GM13976 (cell line): ENCODE results near the gene BPIFB3.

Source experiments
- DNase-seq: peaks from one replicate; pipeline ENCODE4 v3.0.0; 2012; ENCODE audit warnings: low spot score
- in situ Hi-C: fragments of 300-500 bp; cut with MboI; formaldehyde crosslinking; loops from one replicate; pipeline ENCODE4 v1.12.0; 2022; ENCODE audit warnings: low sequenced_read_pairs, mixed read lengths, inconsistent platforms; ENCODE audit not compliant: unreplicated experiment
- TF ChIP-seq, protein P1 (sequence below): IDR thresholded peaks from 2 replicates; pipeline ENCODE4 v1.5.1; 2012; ENCODE audit warnings: borderline replicate concordance, mild to moderate bottlenecking; ENCODE audit not compliant: insufficient read depth; ENCODE audit errors: extremely low read depth, missing control alignments, control extremely low read depth

BPIFB3 gene

GRCh38 chr20:33022289-33022688 lies 31.4 kb upstream of the BPIFB3 start:
- no peak for DNase-seq
- TF ChIP-seq, protein P1, sequence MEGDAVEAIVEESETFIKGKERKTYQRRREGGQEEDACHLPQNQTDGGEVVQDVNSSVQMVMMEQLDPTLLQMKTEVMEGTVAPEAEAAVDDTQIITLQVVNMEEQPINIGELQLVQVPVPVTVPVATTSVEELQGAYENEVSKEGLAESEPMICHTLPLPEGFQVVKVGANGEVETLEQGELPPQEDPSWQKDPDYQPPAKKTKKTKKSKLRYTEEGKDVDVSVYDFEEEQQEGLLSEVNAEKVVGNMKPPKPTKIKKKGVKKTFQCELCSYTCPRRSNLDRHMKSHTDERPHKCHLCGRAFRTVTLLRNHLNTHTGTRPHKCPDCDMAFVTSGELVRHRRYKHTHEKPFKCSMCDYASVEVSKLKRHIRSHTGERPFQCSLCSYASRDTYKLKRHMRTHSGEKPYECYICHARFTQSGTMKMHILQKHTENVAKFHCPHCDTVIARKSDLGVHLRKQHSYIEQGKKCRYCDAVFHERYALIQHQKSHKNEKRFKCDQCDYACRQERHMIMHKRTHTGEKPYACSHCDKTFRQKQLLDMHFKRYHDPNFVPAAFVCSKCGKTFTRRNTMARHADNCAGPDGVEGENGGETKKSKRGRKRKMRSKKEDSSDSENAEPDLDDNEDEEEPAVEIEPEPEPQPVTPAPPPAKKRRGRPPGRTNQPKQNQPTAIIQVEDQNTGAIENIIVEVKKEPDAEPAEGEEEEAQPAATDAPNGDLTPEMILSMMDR: no peak
- in situ Hi-C loops: no loop called here

DNA sequence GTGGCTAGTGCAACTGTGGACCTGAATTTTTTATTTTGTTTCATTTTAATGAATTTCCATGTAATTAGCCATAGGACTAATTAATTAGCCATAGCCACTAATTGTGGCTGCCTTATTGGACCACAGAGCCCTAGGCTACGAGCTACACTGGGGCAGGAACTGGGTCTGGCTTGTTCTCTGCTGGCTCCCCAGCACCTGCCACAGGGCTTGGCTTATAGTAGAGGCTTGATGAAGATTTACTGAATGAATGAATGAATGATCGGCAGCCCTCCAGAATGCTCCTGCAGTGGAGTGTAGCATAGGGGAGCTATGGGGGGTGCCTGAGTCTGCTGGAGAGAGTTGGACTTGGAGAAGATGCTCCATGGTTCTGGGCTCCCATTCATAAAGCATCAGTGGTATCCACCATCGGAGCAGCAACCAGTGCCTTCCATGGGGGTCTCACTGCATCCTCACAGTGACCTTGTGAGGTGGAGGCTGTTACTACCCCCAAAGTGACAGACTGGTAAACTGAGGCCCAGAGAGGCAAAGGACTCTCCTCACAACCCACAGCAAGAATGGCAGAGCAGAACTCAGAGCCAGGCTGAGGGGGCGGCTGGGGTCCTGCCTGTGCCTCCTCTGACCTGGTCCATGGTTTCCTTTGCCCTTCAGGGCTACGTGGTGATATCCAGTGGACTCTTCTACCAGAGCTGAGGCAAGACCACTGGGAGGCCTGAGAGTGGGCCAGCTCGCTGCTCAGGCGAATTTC lies 30.8 kb upstream of the BPIFB3 start:
- TF ChIP-seq, protein P1: no peak
- in situ Hi-C loops: no loop called here
- DNase-seq: no peak

- in situ Hi-C loops: no loop called here
- TF ChIP-seq, protein P1: no peak
- DNase-seq: no peak
These were observed 30.1 kb upstream of the BPIFB3 start for GRCh38 chr20:33023439-33024242.

DNA sequence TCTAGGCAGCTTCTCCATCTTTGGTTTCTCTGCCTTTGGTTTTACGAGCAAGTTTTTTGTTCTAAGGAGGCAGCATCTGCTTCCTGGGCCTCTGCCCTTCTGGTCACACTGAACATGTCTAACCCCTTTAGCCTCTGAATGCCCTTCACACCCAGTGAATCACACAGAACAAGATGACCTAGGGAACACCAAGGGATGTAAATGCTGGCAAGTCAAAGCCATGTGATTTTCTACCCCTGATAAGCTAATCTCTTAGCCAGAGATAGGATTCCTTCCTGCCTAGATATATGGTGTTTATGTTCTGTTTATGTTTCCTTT lies 29.5 kb upstream of the BPIFB3 start:
- TF ChIP-seq, protein P1: no peak
- no peak for DNase-seq
- in situ Hi-C loops: no loop called here

DNA sequence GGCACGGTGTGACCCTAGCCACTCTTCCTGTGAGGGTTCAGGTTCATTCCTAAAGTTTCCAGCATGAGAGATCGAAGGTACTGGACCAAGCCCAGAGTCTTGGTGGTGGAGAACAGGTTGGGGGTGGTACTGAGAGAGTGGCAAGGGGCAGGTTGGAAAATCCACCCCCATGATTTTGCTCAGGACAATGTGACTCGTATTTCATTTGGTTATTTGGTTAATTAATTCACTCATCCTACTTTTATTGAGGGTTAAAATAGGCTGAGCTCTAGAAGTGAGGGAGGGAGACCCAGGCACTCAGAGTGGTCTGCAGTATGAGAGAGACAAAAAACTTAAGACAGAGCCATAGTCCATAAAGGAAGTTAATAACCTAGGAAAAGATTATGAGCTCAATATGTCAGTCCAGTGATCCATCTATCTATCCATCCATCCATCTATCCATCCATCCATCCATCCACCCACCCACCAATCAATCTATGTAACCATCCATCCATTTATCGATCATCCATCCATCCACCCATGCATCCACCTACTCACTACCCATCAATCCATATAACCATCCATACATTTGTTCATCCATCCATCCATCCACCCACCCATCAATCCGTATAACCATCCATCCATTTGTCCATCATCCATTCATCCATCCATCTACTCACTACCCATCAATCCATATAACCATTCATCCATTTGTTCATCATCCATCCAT lies 28.9 kb upstream of the BPIFB3 start:
- TF ChIP-seq, protein P1: no peak
- in situ Hi-C loops: no loop called here

GRCh38 chr20:33025318-33025876 lies 28.3 kb upstream of the BPIFB3 start:
- DNase-seq: no peak
- TF ChIP-seq, protein P1: no peak
- in situ Hi-C loops: no loop called here

More for the DNA sequence above, 28.9 kb upstream of the BPIFB3 start:
- no peak for DNase-seq
